ENCODE measurements around the gene STK10.

DNA sequence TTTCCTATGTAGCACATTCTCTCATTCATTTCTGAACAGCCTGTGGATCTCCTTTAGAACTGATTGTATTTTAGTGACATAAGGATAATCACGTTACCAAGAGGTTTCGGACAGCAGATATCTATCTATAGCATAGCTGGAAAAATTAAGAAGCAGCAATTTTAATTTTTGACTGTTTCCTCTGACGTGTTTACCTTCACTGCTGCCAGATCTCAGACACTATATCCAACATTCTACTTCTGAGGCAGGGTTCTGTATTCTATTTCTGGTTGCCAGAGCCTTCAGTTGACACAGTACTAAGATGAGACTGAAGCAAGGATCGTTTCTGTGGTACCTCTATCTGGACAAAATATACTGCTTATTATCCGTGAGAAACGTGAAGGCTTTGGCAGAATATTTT lies 5.8 kb upstream of the STK10 start, which contains the start of gene EFCAB9:
- TF ChIP-seq, protein P1, sequence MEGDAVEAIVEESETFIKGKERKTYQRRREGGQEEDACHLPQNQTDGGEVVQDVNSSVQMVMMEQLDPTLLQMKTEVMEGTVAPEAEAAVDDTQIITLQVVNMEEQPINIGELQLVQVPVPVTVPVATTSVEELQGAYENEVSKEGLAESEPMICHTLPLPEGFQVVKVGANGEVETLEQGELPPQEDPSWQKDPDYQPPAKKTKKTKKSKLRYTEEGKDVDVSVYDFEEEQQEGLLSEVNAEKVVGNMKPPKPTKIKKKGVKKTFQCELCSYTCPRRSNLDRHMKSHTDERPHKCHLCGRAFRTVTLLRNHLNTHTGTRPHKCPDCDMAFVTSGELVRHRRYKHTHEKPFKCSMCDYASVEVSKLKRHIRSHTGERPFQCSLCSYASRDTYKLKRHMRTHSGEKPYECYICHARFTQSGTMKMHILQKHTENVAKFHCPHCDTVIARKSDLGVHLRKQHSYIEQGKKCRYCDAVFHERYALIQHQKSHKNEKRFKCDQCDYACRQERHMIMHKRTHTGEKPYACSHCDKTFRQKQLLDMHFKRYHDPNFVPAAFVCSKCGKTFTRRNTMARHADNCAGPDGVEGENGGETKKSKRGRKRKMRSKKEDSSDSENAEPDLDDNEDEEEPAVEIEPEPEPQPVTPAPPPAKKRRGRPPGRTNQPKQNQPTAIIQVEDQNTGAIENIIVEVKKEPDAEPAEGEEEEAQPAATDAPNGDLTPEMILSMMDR (IDR thresholded peaks at IDR 0.05; ENCODE audit: borderline replicate concordance, extremely low read depth, low read length, poor library complexity, severe bottlenecking) = no peak
- TF ChIP-seq EZH2 (IDR thresholded peaks at IDR 0.05; ENCODE audit: borderline replicate concordance, low read depth, low read length, severe bottlenecking) = no peak
